ENCODE results near the gene RECK.

Gene RECK

DNA sequence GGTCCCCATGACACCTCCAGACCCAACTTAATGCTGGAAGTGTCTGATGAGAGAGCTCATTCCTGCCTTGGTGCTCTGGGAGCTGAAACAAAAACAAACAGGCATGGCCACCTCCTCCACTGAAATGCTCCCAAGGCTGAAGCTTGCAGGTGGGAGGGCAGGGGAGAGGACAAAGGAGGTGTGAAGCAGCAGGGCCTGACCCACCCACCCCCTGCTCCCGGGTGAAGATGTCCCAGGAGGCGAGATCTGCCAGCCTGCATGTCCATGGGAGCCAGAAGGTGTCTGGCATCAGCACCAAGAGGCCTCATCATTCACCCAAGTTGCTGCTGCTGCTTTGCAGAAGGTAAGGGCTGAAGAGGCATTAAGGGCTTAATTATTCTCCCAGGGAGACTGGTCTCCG lies 128.3 kb downstream of the RECK start:
- Mint-ChIP-seq H3K36me3 (ENCODE audit: insufficient read depth) (peaks cover 10% of the 10 kb centered on the region), H3K9me3 (no peaks in the 10 kb centered on the region), H3K4me1 (peaks cover 19% of the 10 kb centered on the region), H3K4me3 (peak overlapping the region; percentile 73), H3K27me3 (no peaks in the 10 kb centered on the region), H3K27ac (ENCODE audit: low read depth) (peak overlapping the region; percentile 25)
- ATAC-seq (replicated peaks; ENCODE audit: extremely low read depth, poor library complexity, severe bottlenecking) (no peak), DNase-seq (ENCODE audit: low spot score in 2 of 2) (no peak)

DNA sequence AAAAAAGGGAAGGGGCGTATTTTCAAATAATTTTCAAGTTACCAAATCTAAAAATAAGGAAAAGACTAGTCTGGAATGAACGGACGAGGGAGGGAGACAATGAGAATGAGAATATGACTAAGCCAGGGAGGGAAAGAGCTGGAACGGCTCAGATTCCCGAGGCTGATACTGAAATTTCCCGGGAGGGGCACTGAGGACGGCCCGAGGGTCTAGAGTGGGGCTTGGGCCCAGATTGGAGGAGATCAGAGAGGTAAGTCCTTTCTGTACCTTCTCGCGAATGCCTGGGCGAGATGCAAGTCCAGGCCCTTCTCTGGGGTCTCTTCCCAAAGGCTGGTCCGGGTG lies 129.1 kb downstream of the RECK start:
- Mint-ChIP-seq H3K27me3 (no peaks in the 10 kb centered on the region), H3K27ac (ENCODE audit: low read depth) (no peak overlapping the region), H3K4me1 (peaks cover 19% of the 10 kb centered on the region), H3K36me3 (ENCODE audit: insufficient read depth) (peaks cover 7% of the 10 kb centered on the region), H3K4me3 (peak overlapping the region; percentile 73), H3K9me3 (no peaks in the 10 kb centered on the region)
- DNase-seq (ENCODE audit: low spot score in 2 of 2) (no peak), ATAC-seq (replicated peaks; ENCODE audit: extremely low read depth, poor library complexity, severe bottlenecking) (no peak)

GRCh38 chr9:36166168-36166927 lies 129.6 kb downstream of the RECK start:
- DNase-seq (ENCODE audit: low spot score in 2 of 2) (peak; percentile 75 to 85), ATAC-seq (replicated peaks; ENCODE audit: extremely low read depth, poor library complexity, severe bottlenecking) (peak; percentile 92)
- Mint-ChIP-seq H3K4me3 (peak overlapping the region; percentile 73), H3K36me3 (ENCODE audit: insufficient read depth) (peaks cover 7% of the 10 kb centered on the region), H3K27me3 (no peaks in the 10 kb centered on the region), H3K4me1 (peaks cover 13% of the 10 kb centered on the region), H3K9me3 (no peaks in the 10 kb centered on the region), H3K27ac (ENCODE audit: low read depth) (no peak overlapping the region)

DNA sequence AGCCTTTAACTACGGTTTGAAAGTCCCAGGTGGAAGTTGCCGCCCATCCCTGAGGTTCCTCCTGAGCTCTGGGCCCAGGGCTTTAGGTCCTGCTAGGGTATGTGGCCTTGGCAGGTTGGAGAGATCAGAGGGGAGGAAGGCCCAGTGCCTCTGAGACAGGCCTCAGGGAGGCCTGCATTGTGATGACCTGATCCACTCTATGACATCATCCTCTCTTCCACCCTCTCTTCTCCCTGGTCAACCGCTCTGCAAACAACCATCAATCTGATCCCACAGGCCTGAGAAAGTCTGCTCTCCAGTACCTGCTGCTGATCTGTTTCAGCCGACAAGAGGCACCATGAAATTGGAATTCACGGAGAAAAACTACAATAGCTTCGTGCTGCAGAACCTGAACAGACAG lies 132.5 kb downstream of the RECK start, which contains the start of gene CCIN:
Gene CCIN, plus strand, starts transcription at position 223 of the 400 bp plus-strand sequence. Its CDS starts 115 bp downstream, at position 338.
- DNase-seq (ENCODE audit: low spot score in 2 of 2) (no peak), ATAC-seq (replicated peaks; ENCODE audit: extremely low read depth, poor library complexity, severe bottlenecking) (no peak)
- H3K4me3 Mint-ChIP-seq, result no peak within 1 kb of the TSS
- no peaks in the 10 kb centered on the region for H3K9me3 Mint-ChIP-seq
- H3K36me3 Mint-ChIP-seq (ENCODE audit: insufficient read depth), result peaks cover 2% of the 10 kb centered on the region
- H3K27me3 Mint-ChIP-seq, result no peaks in the 10 kb centered on the region
- peaks cover 10% of the 10 kb centered on the region for H3K4me1 Mint-ChIP-seq
- no peak within 1 kb of the TSS for H3K27ac Mint-ChIP-seq (ENCODE audit: low read depth)

GRCh38 chr9:36169708-36170107 lies 133.0 kb downstream of the RECK start:
- ATAC-seq (replicated peaks; ENCODE audit: extremely low read depth, poor library complexity, severe bottlenecking) (no peak), DNase-seq (ENCODE audit: low spot score in 2 of 2) (no peak)
- Mint-ChIP-seq H3K27me3 (peaks cover under 1% of the 10 kb centered on the region), H3K9me3 (no peaks in the 10 kb centered on the region), H3K4me3 (no peak overlapping the region), H3K27ac (ENCODE audit: low read depth) (no peak overlapping the region), H3K4me1 (peaks cover 10% of the 10 kb centered on the region), H3K36me3 (ENCODE audit: insufficient read depth) (peaks cover 2% of the 10 kb centered on the region)

DNA sequence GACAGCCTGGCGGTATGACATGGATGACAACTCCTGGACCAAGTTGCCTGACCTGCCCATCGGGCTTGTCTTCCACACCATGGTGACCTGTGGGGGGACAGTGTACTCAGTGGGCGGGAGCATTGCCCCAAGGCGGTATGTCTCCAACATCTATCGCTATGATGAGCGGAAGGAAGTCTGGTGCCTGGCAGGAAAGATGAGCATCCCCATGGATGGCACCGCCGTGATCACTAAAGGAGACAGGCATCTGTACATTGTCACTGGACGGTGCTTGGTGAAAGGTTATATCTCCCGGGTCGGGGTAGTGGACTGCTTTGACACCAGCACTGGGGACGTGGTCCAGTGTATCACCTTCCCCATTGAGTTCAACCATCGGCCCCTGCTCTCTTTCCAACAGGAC lies 133.8 kb downstream of the RECK start:
- no peaks in the 10 kb centered on the region for H3K9me3 Mint-ChIP-seq
- peaks cover 4% of the 10 kb centered on the region for H3K36me3 Mint-ChIP-seq (ENCODE audit: insufficient read depth)
- no peak overlapping the region for H3K4me3 Mint-ChIP-seq
- H3K27ac Mint-ChIP-seq (ENCODE audit: low read depth), result no peak overlapping the region
- no peak for ATAC-seq (replicated peaks; ENCODE audit: extremely low read depth, poor library complexity, severe bottlenecking)
- H3K27me3 Mint-ChIP-seq, result peaks cover 9% of the 10 kb centered on the region
- DNase-seq (ENCODE audit: low spot score in 2 of 2), result no peak
- H3K4me1 Mint-ChIP-seq, result peaks cover 10% of the 10 kb centered on the region

DNA sequence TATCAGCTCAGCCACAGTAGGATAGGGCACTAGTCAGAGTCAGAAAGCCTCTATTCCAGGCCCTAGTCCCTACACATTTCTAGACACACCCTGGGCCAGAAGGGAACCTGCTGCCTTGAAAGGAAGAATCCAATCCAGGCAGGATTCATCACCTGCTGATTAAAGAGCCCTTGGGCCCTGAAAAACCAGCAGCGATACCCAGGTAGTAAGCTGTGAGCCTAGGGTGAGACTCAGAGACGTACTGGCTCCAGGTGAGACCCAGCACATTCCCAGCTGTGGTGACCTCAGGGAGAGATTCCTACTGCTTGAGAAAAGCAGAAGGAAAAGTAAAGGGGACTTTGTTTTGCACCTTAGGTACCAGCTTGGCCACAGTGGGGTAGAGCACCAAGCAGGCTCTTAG lies 137.1 kb downstream of the RECK start:
- H3K27me3 Mint-ChIP-seq, result peaks cover 18% of the 10 kb centered on the region
- peaks cover 4% of the 10 kb centered on the region for H3K36me3 Mint-ChIP-seq (ENCODE audit: insufficient read depth)
- no peak overlapping the region for H3K4me3 Mint-ChIP-seq
- no peaks in the 10 kb centered on the region for H3K9me3 Mint-ChIP-seq
- DNase-seq (ENCODE audit: low spot score in 2 of 2) (no peak), ATAC-seq (replicated peaks; ENCODE audit: extremely low read depth, poor library complexity, severe bottlenecking) (no peak)
- no peaks in the 10 kb centered on the region for H3K4me1 Mint-ChIP-seq
- no peak overlapping the region for H3K27ac Mint-ChIP-seq (ENCODE audit: low read depth)

All from central memory CD8-positive, alpha-beta T cell (primary cell).